Motor neuron (in vitro differentiated cells): ENCODE measurements around the gene WNT6. TPM values are rescaled to one million over a fixed set of nuclear protein-coding genes. Genes with fewer than 3 reads are reported as not detected.

Experiments used
- ATAC-seq, 8 experiments: fragments of 200-7000 bp; cut with Tn5 transposase; replicated peaks in 6 of 8; 2 replicates each; pipeline ENCODE4 v1.8.0; 2021; ENCODE audit warnings: mild to moderate bottlenecking in 8 of 8, moderate library complexity in 8 of 8
- H3K27ac ChIP-seq, 2 donors: fragments of 250-450 bp; sonication (Bioruptor Pico); 2 replicates each; pipeline ENCODE4 v1.9.0; 2021; ENCODE audit warnings: antibody characterized with exemption in 2 of 2, mild to moderate bottlenecking in 2 of 2, moderate library complexity in 1 of 2
- H3K4me1 ChIP-seq, 2 donors: fragments of 250-450 bp; sonication (Bioruptor Pico); replicated peaks in 1 of 2; 2 replicates each; pipeline ENCODE4 v1.6.1; 2021; ENCODE audit warnings: antibody characterized with exemption in 2 of 2, mild to moderate bottlenecking in 2 of 2, moderate library complexity in 1 of 2
- H3K4me3 ChIP-seq, 5 donors: fragments of 250-450 bp; sonication (Bioruptor Pico); 2 replicates each; pipeline ENCODE4 v1.9.0; 2021; ENCODE audit warnings: antibody characterized with exemption in 5 of 5, mild to moderate bottlenecking in 5 of 5, moderate library complexity in 4 of 5
- WGBS, 10 experiments: fragments of 450-650 bp; shearing (Covaris generic); methylation state at CpG; one replicate each; pipeline ENCODE4 v1.0.0; 2022; 5-methylcytosine and 5-hydroxymethylcytosine counted together
- in situ Hi-C, 9 experiments: fragments of 400-800 bp; cut with MboI; loops; one replicate each; pipeline ENCODE4 v1.15.0; 2021; ENCODE audit warnings: low sequenced_read_pairs in 9 of 9, low pct_unique_long_range_greater_than_20kb in 2 of 9; ENCODE audit not compliant: unreplicated experiment in 9 of 9
- total RNA-seq, 8 experiments: library from RNA; unstranded; fragments of 300-600 nt; gene quantifications; 2 replicates each; pipeline versions ENCODE4 v1.2.3 to v1.2.4, GENCODE V29; 2022

WNT6 gene
- total RNA-seq, 8 experiments from 2014 or later = 0.14 to 0.93 (median 0.24) TPM; not detected in 5

DNA sequence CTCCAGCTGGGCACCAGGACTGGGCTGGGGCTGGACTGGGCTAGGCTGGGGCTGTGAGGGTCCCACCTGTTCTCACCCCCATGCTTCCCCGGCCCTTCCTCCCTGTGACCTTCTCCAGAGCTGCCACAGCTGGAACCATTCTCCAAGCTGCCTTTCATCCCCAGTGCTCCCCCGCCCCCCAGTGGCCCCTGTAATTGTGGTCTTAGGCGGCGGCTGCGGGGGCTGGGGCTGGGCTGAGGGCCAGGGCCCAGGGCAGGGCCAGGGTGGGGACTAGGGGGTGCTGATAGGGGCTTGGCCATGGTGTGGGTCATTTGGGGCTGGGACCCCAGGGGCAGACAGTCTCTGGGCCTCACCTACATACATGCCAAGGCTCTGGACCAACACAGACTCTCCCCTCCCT, 18.3 kb downstream of the WNT6 start:
- ATAC-seq = no peak
- Histone ChIP-seq H3K27ac (no peak overlapping the region), H3K4me3 (no peak overlapping the region), H3K4me1 (peaks cover 0 to 4% of the 10 kb centered on the region in 2 donors)
- in situ Hi-C loops = no loop called here
- WGBS, 10 experiments = no CpG with 5 or more reads among the region's 5 CpGs

DNA sequence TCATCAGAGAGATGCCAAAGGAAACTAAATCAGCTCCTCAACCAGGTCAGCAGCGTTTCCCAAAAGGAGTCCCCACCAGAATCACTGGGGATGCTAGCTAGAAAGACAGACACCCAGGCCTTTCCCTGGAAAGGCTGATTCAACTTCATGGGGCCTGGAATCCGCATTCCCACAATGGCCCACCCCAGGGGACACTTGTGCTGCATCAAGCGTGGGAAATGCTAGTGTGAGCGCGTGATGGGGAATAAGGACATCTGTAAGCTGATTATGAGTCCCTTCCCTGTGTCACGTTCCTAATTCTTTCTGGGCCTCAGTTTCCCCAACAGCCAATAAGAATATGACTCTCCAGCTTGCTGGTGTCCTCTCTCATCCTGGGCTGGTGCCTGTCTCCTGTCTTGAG, 18.9 kb downstream of the WNT6 start:
- 0 to 43% (median 28%) methylated on average over 1 to 3 of the region's 6 CpGs; no CpG with 5 or more reads in 2 of the 10 experiments for WGBS, 10 experiments
- in situ Hi-C loops = no loop called here
- ATAC-seq = no peak

DNA sequence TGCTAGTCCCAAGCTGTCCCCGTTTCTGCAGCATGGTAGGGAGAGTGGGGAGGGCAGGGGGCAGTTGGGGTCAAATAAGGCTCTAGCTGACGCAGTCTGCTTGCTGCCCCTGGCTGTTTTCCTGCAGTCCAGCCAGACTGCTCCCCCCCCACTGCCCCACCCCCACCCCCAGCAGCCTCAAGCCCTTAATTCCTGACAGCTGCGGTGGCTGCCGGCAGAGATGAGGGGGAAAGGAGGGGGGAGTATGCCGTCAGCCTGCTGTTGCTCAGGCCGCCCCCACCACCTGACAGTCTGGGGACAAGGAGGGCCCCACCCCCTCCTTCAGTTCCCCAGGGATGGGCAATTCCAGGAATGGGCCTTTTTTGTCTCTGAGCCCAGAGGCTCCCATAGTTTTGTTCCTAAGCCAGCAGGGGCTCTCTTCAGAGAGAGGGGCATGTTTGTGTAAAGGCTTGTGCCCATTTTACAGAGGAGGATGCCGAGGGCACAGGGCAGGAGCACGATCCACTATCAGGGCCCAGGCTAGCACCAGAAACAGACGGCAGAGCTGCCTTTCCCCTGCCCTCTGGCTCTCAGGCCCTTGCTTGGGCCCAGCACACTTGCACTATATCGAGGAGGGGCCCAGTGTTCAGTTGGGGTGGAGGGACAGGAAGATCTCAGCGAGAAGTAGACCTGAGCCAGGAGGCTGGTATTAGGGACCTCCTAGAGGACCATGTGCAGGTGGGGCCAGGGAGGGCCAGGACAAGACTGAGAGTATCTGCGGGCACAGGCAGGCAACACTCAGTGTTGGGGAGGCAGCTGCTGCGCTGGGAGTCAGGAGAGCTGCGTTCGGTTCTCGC, 19.5 kb downstream of the WNT6 start:
- ATAC-seq = no peak
- peaks cover 0 to 8% of the 10 kb centered on the region in 2 donors for H3K4me1 ChIP-seq
- no peak overlapping the region for H3K4me3 ChIP-seq
- in situ Hi-C loops = no loop called here
- H3K27ac ChIP-seq = no peak overlapping the region
- WGBS, 10 experiments = 10 to 100% (median 55%) methylated on average over 2 to 10 of the region's 16 CpGs; no CpG with 5 or more reads in 4 of the 10 experiments

More for the DNA sequence above, 18.9 kb downstream of the WNT6 start:
- H3K27ac ChIP-seq = no peak overlapping the region
- peaks cover 0 to 8% of the 10 kb centered on the region in 2 donors for H3K4me1 ChIP-seq
- H3K4me3 ChIP-seq = no peak overlapping the region

DNA sequence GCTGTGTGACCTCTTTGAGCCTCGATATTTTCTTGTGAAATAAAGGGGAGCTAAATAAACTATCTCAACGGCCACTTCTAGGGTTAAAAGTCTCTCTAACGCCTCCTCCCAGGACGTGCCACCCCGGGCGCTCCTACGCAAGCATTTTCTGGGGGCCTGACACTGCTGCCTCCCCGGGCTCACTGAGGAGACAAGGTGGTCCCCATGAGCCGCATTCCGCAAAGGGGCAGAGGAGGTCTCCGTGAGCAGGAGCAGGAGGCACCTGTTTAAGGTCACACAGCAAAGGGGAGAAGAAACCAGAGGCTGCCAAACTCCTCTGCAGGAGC, 20.1 kb downstream of the WNT6 start:
- in situ Hi-C loops = no loop called here
- Histone ChIP-seq H3K4me3 (no peak overlapping the region), H3K4me1 (peaks cover 0 to 8% of the 10 kb centered on the region in 2 donors), H3K27ac (no peak overlapping the region)
- 3 to 80% (median 19%) methylated on average over 1 to 10 of the region's 11 CpGs; no CpG with 5 or more reads in 4 of the 10 experiments for WGBS, 10 experiments
- ATAC-seq = no peak

DNA sequence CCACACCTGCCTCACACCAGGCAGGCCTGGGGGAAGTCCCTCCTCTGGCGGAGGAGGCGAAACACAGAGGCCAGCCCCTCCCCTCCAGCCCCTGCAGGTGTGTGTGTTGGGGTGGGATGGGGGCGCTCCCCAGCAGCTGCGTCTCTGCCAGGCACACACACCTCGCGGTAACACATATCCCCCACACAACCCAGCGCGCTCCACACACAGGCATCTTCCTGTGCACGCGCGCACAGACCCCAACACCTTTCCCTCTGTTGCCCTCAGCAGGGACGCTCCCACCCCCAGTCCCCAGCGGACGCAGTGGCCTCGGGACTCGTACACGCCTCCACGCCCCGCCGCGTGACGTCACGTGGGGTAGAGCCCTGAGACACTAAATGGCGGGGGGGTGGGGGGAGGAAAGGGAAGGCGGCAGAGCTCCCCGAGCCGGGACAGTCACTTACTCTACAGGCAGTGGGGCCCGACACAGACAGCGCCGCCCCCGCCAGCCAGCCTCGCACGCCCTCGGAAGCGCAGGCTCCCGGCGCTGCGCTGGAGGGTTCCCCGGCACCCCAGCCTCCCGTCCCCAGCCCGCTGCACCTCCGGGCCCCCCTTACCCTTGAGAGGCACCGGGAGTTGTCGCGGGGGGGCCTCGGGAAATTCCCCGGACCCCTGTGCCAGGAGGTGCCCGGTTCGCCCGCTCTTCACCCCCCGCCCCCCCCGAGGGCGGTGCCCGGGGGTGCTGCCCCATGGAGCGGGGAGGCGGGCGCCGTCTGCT, 20.7 kb downstream of the WNT6 start, which contains the start of gene WNT10A:
Gene WNT10A (plus strand): TSS at position 751 of the 757 bp plus-strand sequence. CDS start 144 bp downstream, outside the sequence.
- no peak within 1 kb of the TSS for H3K4me3 ChIP-seq
- ATAC-seq = peak in 6 of 8 experiments; percentile 6 to 66 (median 38)
- 40% methylated on average over 1 of the region's 58 CpGs; no CpG with 5 or more reads in 9 of the 10 experiments for WGBS, 10 experiments
- peaks cover 0 to 8% of the 10 kb centered on the region in 2 donors for H3K4me1 ChIP-seq
- no peak within 1 kb of the TSS for H3K27ac ChIP-seq
- in situ Hi-C loops = no loop called here

DNA sequence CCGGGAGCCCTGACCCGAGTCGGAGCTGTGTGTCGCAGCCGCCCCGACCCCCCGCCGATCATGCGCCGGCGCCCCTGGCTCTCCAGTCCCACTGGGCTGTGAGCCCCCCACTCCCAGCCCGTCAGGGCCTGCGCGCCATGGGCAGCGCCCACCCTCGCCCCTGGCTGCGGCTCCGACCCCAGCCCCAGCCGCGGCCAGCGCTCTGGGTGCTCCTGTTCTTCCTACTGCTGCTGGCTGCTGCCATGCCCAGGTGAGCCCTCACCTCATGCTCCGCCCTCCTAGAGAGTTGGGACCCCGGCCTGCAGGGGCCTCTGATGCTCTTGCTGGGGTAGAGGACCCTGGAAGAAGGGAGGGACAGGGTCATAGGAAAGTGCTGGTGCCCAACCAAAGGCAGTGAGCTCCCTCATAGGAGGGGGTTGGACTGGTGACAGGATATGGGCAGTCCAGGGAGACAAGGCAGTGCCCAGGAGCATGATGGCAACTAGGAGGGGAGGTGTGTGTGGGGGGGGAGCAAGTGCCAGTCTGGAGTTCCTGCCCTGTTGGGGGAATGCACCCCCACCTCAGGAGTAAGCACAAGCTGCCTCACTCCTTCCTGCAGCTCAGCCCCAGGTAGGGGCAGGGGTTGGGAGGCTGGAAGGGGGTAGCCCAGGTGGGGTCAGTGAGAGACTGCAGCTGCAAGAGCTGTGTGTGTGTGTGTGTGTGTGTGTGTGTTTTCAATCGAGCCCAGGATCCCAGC, 21.4 kb downstream of the WNT6 start:
- H3K4me1 ChIP-seq = peaks cover 0 to 8% of the 10 kb centered on the region in 2 donors
- in situ Hi-C loops = no loop called here
- no peak overlapping the region for H3K27ac ChIP-seq
- WGBS, 10 experiments = no CpG with 5 or more reads among the region's 24 CpGs
- H3K4me3 ChIP-seq = no peak overlapping the region
- no peak for ATAC-seq

DNA sequence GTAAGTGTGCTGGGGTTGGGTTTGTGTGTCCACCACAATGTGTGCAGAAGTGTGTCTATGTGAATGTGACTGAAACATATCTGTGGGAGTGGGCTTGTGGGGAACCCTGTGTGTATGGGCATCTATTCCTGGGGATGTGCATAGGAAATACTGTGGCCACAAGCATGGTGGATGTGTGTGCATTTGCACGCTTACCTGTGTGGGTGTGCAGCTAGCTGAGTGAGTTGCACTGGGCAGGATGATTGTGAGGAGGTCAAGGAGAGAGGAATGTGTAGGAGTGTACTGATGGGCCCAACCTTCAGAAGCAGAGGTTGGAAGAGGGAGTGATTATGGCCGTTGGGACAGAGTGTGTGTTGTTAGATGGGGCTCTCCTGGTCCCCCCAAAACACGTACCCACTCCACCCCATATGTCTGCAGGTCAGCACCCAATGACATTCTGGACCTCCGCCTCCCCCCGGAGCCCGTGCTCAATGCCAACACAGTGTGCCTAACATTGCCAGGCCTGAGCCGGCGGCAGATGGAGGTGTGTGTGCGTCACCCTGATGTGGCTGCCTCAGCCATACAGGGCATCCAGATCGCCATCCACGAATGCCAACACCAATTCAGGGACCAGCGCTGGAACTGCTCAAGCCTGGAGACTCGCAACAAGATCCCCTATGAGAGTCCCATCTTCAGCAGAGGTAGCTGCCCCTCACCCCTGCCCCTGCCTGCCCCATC, 22.3 kb downstream of the WNT6 start:
- no peak for ATAC-seq
- in situ Hi-C loops = no loop called here
- Histone ChIP-seq H3K4me1 (peaks cover 0 to 8% of the 10 kb centered on the region in 2 donors), H3K4me3 (no peak overlapping the region), H3K27ac (no peak overlapping the region)
- WGBS, 10 experiments = 40 to 79% (median 59%) methylated on average over 1 to 6 of the region's 13 CpGs; no CpG with 5 or more reads in 6 of the 10 experiments

DNA sequence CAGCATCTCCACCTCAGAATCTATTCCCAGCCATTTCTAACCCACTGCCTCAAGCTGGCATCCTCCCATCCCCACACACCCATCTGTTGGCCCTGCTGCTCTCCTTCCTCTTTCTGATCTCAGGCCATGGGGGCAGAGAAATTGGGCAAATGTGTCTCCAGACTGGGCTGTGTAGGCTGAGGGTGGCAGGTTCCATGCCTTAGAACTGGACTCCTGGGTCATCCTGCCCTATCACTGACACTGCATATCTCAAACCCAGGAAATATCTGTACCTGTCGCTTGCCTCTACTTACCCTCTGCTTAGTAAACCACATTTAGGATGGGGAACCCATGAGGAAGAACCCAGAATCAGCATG, 22.8 kb downstream of the WNT6 start:
- H3K4me1 ChIP-seq = peaks cover 0 to 8% of the 10 kb centered on the region in 2 donors
- no peak overlapping the region for H3K27ac ChIP-seq
- WGBS, 10 experiments = 50 to 60% methylated on average over 1 of the region's 1 CpG; no CpG with 5 or more reads in 8 of the 10 experiments
- in situ Hi-C loops = no loop called here
- no peak overlapping the region for H3K4me3 ChIP-seq
- no peak for ATAC-seq

DNA sequence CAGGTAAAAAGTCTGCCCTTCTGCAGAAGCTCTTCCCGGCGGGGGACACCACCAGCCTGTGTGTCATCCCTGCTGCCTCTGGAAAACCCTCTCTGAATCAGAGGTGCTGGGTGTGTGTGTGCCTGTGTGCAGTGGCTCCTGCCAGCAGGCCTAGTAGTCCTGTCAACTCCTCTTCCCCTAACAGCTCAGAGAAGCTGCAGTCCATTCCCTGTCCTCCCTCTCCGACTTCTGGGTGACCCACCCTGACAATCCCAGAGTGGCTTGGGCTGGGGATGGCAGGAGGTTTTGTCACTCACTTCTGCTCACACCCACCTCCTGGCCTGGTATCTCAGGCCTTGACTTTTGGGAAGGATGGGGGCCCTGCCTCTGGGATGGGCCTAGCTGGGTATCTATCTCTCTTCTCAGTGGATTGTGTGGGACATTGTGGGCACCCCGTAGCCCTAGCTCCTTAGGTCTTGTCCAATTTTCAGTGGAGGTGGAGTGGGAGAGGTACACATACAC, 23.3 kb downstream of the WNT6 start:
- Histone ChIP-seq H3K4me3 (no peak overlapping the region), H3K27ac (no peak overlapping the region), H3K4me1 (peaks cover 0 to 8% of the 10 kb centered on the region in 2 donors)
- WGBS, 10 experiments = 0 to 58% (median 35%) methylated on average over 1 to 3 of the region's 4 CpGs; no CpG with 5 or more reads in 4 of the 10 experiments
- ATAC-seq = peak in 1 of 8 experiments; percentile 7
- in situ Hi-C loops = no loop called here

DNA sequence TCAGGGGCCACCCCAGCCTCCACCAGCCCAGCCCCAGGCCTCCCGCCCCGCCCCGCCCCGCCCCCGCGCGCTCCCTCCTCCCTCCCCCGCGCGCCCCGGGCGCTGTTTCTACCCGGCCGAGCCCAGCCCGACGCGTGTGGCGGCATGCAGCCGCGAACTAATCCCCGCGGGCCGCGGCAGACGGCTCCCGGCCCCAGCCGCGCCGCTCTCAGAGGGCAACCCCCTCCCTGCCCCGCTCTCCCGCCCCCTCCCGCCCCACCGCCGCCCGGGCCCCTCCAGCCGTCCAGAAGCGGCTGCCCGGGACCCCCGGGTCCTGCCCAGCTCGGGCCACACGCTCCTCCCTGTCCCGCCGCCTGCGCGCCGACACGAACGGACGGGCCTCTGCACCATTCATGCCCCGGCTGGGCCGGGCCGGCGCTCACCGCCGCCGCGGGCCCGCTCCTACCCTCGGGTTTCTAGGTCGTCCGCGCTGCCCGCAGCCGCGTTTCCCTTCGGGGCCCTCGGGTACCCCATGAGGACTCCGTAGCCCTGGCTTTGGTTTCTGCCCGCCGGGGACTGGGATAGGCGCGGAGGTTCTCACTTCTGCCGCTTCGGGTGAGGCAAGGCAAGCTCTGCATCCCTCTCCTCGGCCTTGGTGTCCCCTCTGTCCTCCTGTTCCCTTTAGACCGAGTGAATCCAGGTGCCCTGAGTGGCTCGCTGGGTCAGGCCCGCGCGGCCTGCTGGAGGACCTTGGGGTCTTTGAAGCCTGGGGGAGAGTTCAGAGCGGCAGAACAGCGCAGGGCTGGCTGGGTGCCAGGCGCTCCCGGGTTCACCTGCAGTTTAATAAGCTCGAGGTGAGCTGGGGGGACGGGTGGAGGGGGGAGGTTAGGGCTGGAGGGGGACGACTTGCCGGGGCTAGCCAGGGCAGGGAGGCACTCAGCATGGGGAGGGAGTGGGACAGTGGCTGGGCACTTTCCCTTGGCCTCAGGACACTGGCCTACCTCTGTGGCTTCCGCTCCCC, 24.2 kb downstream of the WNT6 start:
- in situ Hi-C loops = no loop called here
- no peak overlapping the region for H3K27ac ChIP-seq
- ATAC-seq = peak; percentile 36 to 83 (median 57)
- 3 to 100% (median 20%) methylated on average over 1 to 11 of the region's 89 CpGs; no CpG with 5 or more reads in 5 of the 10 experiments for WGBS, 10 experiments
- H3K4me3 ChIP-seq = no peak overlapping the region
- peaks cover 0 to 8% of the 10 kb centered on the region in 2 donors for H3K4me1 ChIP-seq

DNA sequence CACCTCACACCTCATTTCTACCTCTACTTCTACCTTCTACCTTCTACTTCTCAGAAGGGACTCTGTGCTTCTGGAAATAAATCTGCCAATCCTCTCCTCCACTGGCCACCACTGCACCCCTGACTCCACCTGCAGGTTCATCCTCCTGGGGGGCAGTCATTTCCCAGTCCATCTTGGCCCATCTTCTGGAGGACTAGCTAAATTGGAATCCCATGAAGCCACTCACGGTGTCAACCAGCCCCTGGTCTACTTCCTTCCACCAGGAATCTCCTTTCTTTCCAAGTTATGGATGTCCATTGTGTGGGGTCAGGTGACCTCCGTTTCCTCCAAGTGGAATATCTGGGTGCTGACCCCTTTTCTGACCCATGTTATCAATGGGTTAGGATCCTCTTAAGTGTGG, 24.9 kb downstream of the WNT6 start:
- 19 to 100% (median 60%) methylated on average over 1 to 2 of the region's 2 CpGs; no CpG with 5 or more reads in 5 of the 10 experiments for WGBS, 10 experiments
- Histone ChIP-seq H3K4me3 (no peak overlapping the region), H3K27ac (no peak overlapping the region), H3K4me1 (peaks cover 0 to 8% of the 10 kb centered on the region in 2 donors)
- no peak for ATAC-seq
- in situ Hi-C loops = no loop called here
